H1 (cell line): ENCODE measurements around the gene CACNB4. TPM values are rescaled to one million over a fixed set of nuclear protein-coding genes. Genes with fewer than 3 reads are reported as not detected.

Experiments used
- CTCF ChIA-PET: fragments of 300-600 bp; sonication (Branson Sonifier 250); formaldehyde crosslinking; loops from one replicate; lab custom pipeline; 2021; ENCODE audit not compliant: partially characterized antibody; lab: Charles Lee
- POLR2A ChIA-PET: fragments of 300-600 bp; sonication (Branson Sonifier 250); formaldehyde crosslinking; loops from one replicate; lab custom pipeline; 2021; ENCODE audit warnings: inconsistent platforms; ENCODE audit not compliant: partially characterized antibody; lab: Charles Lee
- DNase-seq, 2 experiments: peaks; one replicate each; pipeline versions ENCODE4 v3.0.0 to v3.0.0-alpha.2; 2010 to 2022; ENCODE audit warnings: low spot score in 2 of 2, low read depth in 1 of 2, mixed read lengths in 1 of 2
- FAIRE-seq: peaks from 2 replicates; lab custom pipeline; 2011; peaks lifted over from hg19 to GRCh38; lab: Jason Lieb, UNC
- H2AFZ ChIP-seq: 2 replicates; pipeline ENCODE4 v1.8.1; 2012; ENCODE audit warnings: low read length, inconsistent platforms
- H2AK5ac ChIP-seq: 2 replicates; pipeline ENCODE4 v1.6.1; 2013; ENCODE audit warnings: low read depth, low read length
- H2BK120ac ChIP-seq: replicated peaks from 2 replicates; pipeline ENCODE3; 2013; ENCODE audit warnings: low read depth, low read length, inconsistent platforms
- H2BK12ac ChIP-seq: 2 replicates; pipeline ENCODE4 v1.6.1; 2013; ENCODE audit warnings: low read depth, low read length
- H2BK15ac ChIP-seq: 2 replicates; pipeline ENCODE4 v1.6.1; 2013; ENCODE audit warnings: low read length
- H2BK20ac ChIP-seq: 2 replicates; pipeline ENCODE4 v1.6.1; 2013; ENCODE audit warnings: low read length
- H2BK5ac ChIP-seq: 2 replicates; pipeline ENCODE4 v1.6.1; 2013; ENCODE audit warnings: low read depth, low read length
- H3K14ac ChIP-seq: 2 replicates; pipeline ENCODE4 v1.6.1; 2013; ENCODE audit warnings: inconsistent platforms; ENCODE audit not compliant: insufficient read length
- H3K18ac ChIP-seq: 2 replicates; pipeline ENCODE4 v1.6.1; 2013; ENCODE audit warnings: low read length; ENCODE audit errors: extremely low read depth
- H3K23ac ChIP-seq: 2 replicates; pipeline ENCODE4 v1.6.1; 2013; ENCODE audit warnings: inconsistent platforms; ENCODE audit not compliant: insufficient read length
- H3K23me2 ChIP-seq: 2 replicates; pipeline ENCODE4 v1.6.1; 2013; ENCODE audit warnings: low read depth, low read length
- H3K27ac ChIP-seq: 2 replicates; pipeline ENCODE4 v1.6.1; 2011; ENCODE audit warnings: low read depth, low read length, inconsistent platforms
- H3K27me3 ChIP-seq, 4 experiments: replicated peaks in 1 of 4; 1 replicate in 1 of 4; 2 replicates in 3 of 4; pipeline versions ENCODE4 v1.6.1 to v1.8.1; 2011 to 2013; ENCODE audit warnings: low read length in 3 of 4, mild to moderate bottlenecking in 3 of 4, inconsistent platforms in 2 of 4, mixed read lengths in 2 of 4, moderate library complexity in 1 of 4; ENCODE audit not compliant: control insufficient read depth in 3 of 4, insufficient read depth in 3 of 4; ENCODE audit errors: extremely low read depth in 1 of 4
- H3K36me3 ChIP-seq, 4 experiments: 2 replicates each; pipeline versions ENCODE4 v1.6.1 to v1.8.1; 2011 to 2013; ENCODE audit warnings: mild to moderate bottlenecking in 4 of 4, low read length in 3 of 4, moderate library complexity in 2 of 4, control low read depth in 1 of 4, inconsistent platforms in 1 of 4; ENCODE audit not compliant: insufficient read depth in 4 of 4, control insufficient read depth in 2 of 4
- H3K4ac ChIP-seq: replicated peaks from 2 replicates; pipeline ENCODE3; 2013; ENCODE audit warnings: low read length, low read depth, mixed read lengths, inconsistent platforms; ENCODE audit not compliant: insufficient read length
- H3K4me1 ChIP-seq, 4 experiments: replicated peaks in 1 of 4; 1 replicate in 1 of 4; 2 replicates in 3 of 4; pipeline versions ENCODE4 v1.6.1 to v1.8.1; 2011 to 2013; ENCODE audit warnings: low read length in 3 of 4, inconsistent platforms in 2 of 4, mixed read lengths in 1 of 4; ENCODE audit not compliant: insufficient read depth in 4 of 4, control insufficient read depth in 3 of 4
- H3K4me2 ChIP-seq, 2 experiments: 2 replicates each; pipeline versions ENCODE4 v1.6.1 to v1.8.1; 2011 to 2013; ENCODE audit warnings: low read depth in 2 of 2, low read length in 2 of 2, control low read depth in 1 of 2, inconsistent platforms in 1 of 2, mild to moderate bottlenecking in 1 of 2; ENCODE audit not compliant: insufficient read depth in 1 of 2
- H3K4me3 ChIP-seq, 4 experiments: fragments of 200-600, 300-600 bp in 1 of 4; sonication (generic), shearing (Covaris generic), sonication (Bioruptor Twin) in 1 of 4; 2 replicates each; pipeline versions ENCODE4 v1.5.1 to v1.8.1; 2011 to 2016; ENCODE audit warnings: low read length in 4 of 4, low read depth in 3 of 4, control low read depth in 2 of 4, inconsistent platforms in 2 of 4, mild to moderate bottlenecking in 2 of 4, mixed read lengths in 1 of 4, moderate library complexity in 1 of 4; ENCODE audit not compliant: insufficient read depth in 2 of 4; ENCODE audit errors: extremely low read depth in 1 of 4
- H3K56ac ChIP-seq: replicated peaks from 2 replicates; pipeline ENCODE3; 2013; ENCODE audit warnings: low read depth, mild to moderate bottlenecking, mixed read lengths, low read length, inconsistent platforms; ENCODE audit not compliant: insufficient read length
- H3K79me1 ChIP-seq: 2 replicates; pipeline ENCODE4 v1.6.1; 2013; ENCODE audit warnings: low read depth, low read length, control low read depth
- H3K79me2 ChIP-seq, 2 experiments: 2 replicates each; pipeline versions ENCODE4 v1.6.1 to v1.8.1; 2012 to 2013; ENCODE audit warnings: low read length in 2 of 2, mild to moderate bottlenecking in 2 of 2, inconsistent platforms in 1 of 2; ENCODE audit not compliant: insufficient read depth in 2 of 2, control insufficient read depth in 1 of 2
- H3K9ac ChIP-seq, 4 experiments: replicated peaks in 1 of 4; 1 replicate in 1 of 4; 2 replicates in 3 of 4; pipeline versions ENCODE4 v1.6.1 to v1.8.1; 2011 to 2013; ENCODE audit warnings: low read depth in 3 of 4, low read length in 3 of 4, control low read depth in 2 of 4, mild to moderate bottlenecking in 2 of 4, moderate library complexity in 2 of 4, inconsistent platforms in 1 of 4; ENCODE audit errors: extremely low read depth in 1 of 4
- H3K9me3 ChIP-seq, 2 experiments: 2 replicates each; pipeline versions ENCODE4 v1.6.1 to v1.8.1; 2012 to 2013; ENCODE audit warnings: mild to moderate bottlenecking in 2 of 2, moderate library complexity in 2 of 2, control low read depth in 1 of 2, inconsistent platforms in 1 of 2, low read depth in 1 of 2, low read length in 1 of 2, mixed read lengths in 1 of 2; ENCODE audit not compliant: insufficient read depth in 2 of 2
- H4K20me1 ChIP-seq, 2 experiments: replicated peaks in 1 of 2; 2 replicates each; pipeline versions ENCODE3 to v1.8.1; 2011 to 2013; ENCODE audit warnings: inconsistent platforms in 2 of 2, low read length in 2 of 2, mild to moderate bottlenecking in 1 of 2; ENCODE audit not compliant: insufficient read depth in 2 of 2, control insufficient read depth in 1 of 2
- H4K5ac ChIP-seq: 2 replicates; pipeline ENCODE4 v1.6.1; 2013; ENCODE audit warnings: low read length, low read depth, mixed read lengths, inconsistent platforms; ENCODE audit not compliant: insufficient read length
- H4K8ac ChIP-seq: 2 replicates; pipeline ENCODE4 v1.8.0; 2013; ENCODE audit warnings: mild to moderate bottlenecking, moderate library complexity, low read length, inconsistent platforms; ENCODE audit not compliant: insufficient read depth; ENCODE audit errors: extremely low read depth
- H4K91ac ChIP-seq: replicated peaks from 2 replicates; pipeline ENCODE3; 2013; ENCODE audit warnings: low read length, mixed read lengths, inconsistent platforms; ENCODE audit not compliant: insufficient read length
- CBX5 ChIP-seq: fragments of 300-800, 300-1000 bp; sonication (generic); IDR thresholded peaks from 2 replicates; pipeline ENCODE4 v1.7.1; 2016; ENCODE audit warnings: antibody characterized with exemption, low read length, low read depth
- KDM5A ChIP-seq: fragments of 200-600 bp; IDR thresholded peaks from 2 replicates; pipeline ENCODE4 v1.7.1; 2012; ENCODE audit warnings: mild to moderate bottlenecking, low read length, inconsistent platforms, mixed read lengths
- PHF8 ChIP-seq: fragments of 200-600 bp; sonication (generic); conservative IDR thresholded peaks from 2 replicates; pipeline ENCODE4 v1.7.1; 2012; ENCODE audit warnings: low read depth, mild to moderate bottlenecking, inconsistent platforms, low read length, moderate library complexity
- POLR2A ChIP-seq, 2 experiments: IDR thresholded peaks; 1 replicate in 1 of 2; 2 replicates in 1 of 2; pipeline ENCODE4 v1.6.1; 2011; ENCODE audit warnings: low read depth in 2 of 2, low read length in 2 of 2, mild to moderate bottlenecking in 2 of 2; ENCODE audit errors: control extremely low read depth in 1 of 2
- SP2 ChIP-seq: IDR thresholded peaks from 2 replicates; pipeline ENCODE4 v1.6.1; 2012; ENCODE audit warnings: mild to moderate bottlenecking, low read length, inconsistent platforms
- TAF1 ChIP-seq: IDR thresholded peaks from 2 replicates; pipeline ENCODE4 v1.6.1; 2011; ENCODE audit warnings: mild to moderate bottlenecking, low read depth, low read length
- WGBS, 2 experiments: shearing (Covaris generic) in 1 of 2; methylation state at CpG; one replicate each; pipeline versions ENCODE4 v1.1.6 to v1.1.7; 2013 to 2015; ENCODE audit warnings: low lambda C conversion rate in 2 of 2, mixed read lengths in 2 of 2, inconsistent platforms in 1 of 2, low coverage in 1 of 2, missing lambda C conversion rate in 1 of 2; ENCODE audit not compliant: insufficient replicate concordance in 2 of 2, insufficient coverage in 1 of 2, insufficient read length in 1 of 2; ENCODE audit errors: extremely low coverage in 1 of 2, missing lambda C conversion rate in 1 of 2; 5-methylcytosine and 5-hydroxymethylcytosine counted together
- polyA plus RNA-seq, 7 experiments: library from polyadenylated mRNA; depleted of rRNA in 3 of 7; stranded (reverse) in 5 of 7; unstranded in 2 of 7; fragments of >200 nt in 5 of 7; fragments of 200-250 nt in 2 of 7; gene quantifications; 1 replicate in 5 of 7; 2 replicates in 1 of 7; 4 replicates in 1 of 7; pipeline versions ENCODE4 v1.2.1 to v1.2.3, GENCODE V29; 2011 to 2013; ENCODE audit warnings: missing spikeins in 2 of 7, mixed read lengths in 2 of 7
- total RNA-seq: library from RNA; stranded (reverse); fragmentation: NEBNext Ultra II Directional; extraction: Animal tissue kit (Norgen Biotek cat#: 25700); gene quantifications from 2 replicates; pipeline ENCODE4 v1.2.1, GENCODE V29; 2021

Gene CACNB4
- total and polyA plus RNA-seq, 2 of the 8 experiments (the other 6 are each of a cell fraction or from before 2014, with no cell fraction given): 2.0 to 4.0 TPM

DNA sequence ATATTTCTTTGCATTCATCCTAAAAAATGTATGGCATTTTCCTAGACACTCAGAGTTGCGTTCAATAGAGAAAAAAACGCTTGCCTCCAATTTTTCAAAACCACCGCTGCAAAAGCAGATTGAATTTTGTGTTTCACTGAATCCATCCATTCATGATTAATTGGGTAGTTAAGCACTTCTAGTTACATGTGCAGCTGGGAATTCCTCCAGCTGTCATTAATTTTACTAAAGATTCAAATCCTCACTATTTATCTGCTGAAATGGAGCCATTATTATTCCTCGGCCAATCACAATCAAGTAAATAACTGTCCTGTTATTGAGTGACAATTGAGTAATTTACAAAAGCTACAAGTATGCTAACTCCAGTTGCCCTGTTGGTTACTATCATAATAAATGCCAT lies 194.8 kb downstream of the CACNB4 start:
- Histone ChIP-seq H3K9ac (no peak overlapping the region), H4K5ac (no peak overlapping the region), H3K14ac (no peak overlapping the region), H3K23me2 (no peaks in the 10 kb centered on the region), H2BK20ac (no peak overlapping the region), H2BK5ac (no peak overlapping the region), H3K27me3 (no peaks in the 10 kb centered on the region), H2AFZ (no peak overlapping the region), H2BK12ac (no peak overlapping the region), H3K23ac (no peak overlapping the region), H3K18ac (no peak overlapping the region), H3K79me1 (no peaks in the 10 kb centered on the region), H3K4me2 (no peak overlapping the region), H2BK15ac (no peak overlapping the region), H2BK120ac (no peak overlapping the region), H3K4me1 (peaks cover 0 to 6% (median 2%) of the 10 kb centered on the region in 4 experiments; a peak in 4 of 7 replicates), H4K91ac (no peak overlapping the region), H3K56ac (no peak overlapping the region), H4K8ac (no peak overlapping the region), H3K27ac (no peak overlapping the region), H4K20me1 (no peaks in the 10 kb centered on the region), H3K4me3 (no peak overlapping the region), H3K4ac (no peak overlapping the region), H3K79me2 (no peaks in the 10 kb centered on the region), H3K36me3 (no peaks in the 10 kb centered on the region), H2AK5ac (no peak overlapping the region), H3K9me3 (no peaks in the 10 kb centered on the region)
- TF ChIP-seq CBX5 (no peak), POLR2A (IDR thresholded peaks at IDR 0.05; ENCODE audit: control extremely low read depth in 1 of 2, low read depth in 2 of 2, low read length in 2 of 2) (no peak), SP2 (no peak), KDM5A (no peak), PHF8 (no peak), TAF1 (no peak)
- ChIA-PET CTCF (interaction anchor here (1.0 kb wide), 1 partner anchor 121 kb away, joined by 3 read pairs; no protein-coding TSS in a partner anchor), POLR2A (no interaction called here)
- FAIRE-seq: no peak
- WGBS, 2 experiments: 86% methylated on average over 4 of the region's 4 CpGs; no CpG with 5 or more reads in 1 of the 2 experiments
- DNase-seq: no peak
